T follicular helper cell (primary cell): ENCODE data around the gene NPB.
A peak's percentile ranks its signal among the peaks of the same experiment; 100 is the strongest.
"Not testable (repeated sequence)": the region's sequence is repeated elsewhere in the genome, so short reads cannot be mapped to it uniquely, and the experiment has no call there.

Experiments used
- DNase-seq: peaks from one replicate; pipeline ENCODE4 v3.0.0-alpha.2; 2020; ENCODE audit warnings: low read depth

The NPB gene

DNA sequence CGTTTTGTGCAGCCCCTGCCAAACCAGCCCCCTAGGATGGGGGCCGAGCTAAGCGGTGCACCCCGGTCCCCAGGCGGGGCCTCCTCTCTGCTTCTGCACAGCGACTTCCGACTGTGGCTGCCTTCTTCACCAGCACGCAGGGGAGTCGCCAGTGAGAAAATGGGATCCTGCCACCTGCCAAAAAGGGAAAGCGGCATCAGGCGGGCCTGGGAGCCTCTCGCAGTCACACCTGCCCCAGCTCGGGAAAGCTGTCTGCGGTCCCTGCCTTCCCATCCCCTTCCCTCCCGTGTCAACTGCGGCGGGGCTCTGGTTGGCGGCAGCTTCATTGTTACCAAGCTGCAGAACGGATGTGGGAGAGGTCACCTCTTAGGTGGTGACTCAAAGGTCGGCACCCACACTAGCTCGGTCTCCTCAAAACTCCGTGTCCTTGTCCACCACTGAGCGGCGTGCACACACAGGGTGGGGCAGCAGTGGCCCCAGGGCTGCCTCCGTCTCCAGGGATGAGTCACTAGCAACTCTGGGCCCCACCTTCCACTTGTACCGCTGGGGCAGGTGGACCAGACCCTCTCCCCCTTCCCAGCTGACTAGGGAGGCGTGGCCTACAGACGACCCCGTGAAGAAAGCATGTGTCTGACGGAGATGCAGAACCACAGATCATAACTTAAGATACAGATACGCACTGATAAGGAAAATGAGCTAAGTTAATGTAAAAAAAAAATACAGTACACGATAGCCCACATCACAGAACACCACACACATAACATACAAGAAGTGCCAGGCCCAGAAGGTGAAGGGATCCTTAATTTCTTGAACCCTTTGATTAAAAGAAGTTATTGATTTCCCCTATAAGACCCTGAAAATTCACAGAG lies 10.6 kb downstream of the NPB start:
- no peak for DNase-seq

DNA sequence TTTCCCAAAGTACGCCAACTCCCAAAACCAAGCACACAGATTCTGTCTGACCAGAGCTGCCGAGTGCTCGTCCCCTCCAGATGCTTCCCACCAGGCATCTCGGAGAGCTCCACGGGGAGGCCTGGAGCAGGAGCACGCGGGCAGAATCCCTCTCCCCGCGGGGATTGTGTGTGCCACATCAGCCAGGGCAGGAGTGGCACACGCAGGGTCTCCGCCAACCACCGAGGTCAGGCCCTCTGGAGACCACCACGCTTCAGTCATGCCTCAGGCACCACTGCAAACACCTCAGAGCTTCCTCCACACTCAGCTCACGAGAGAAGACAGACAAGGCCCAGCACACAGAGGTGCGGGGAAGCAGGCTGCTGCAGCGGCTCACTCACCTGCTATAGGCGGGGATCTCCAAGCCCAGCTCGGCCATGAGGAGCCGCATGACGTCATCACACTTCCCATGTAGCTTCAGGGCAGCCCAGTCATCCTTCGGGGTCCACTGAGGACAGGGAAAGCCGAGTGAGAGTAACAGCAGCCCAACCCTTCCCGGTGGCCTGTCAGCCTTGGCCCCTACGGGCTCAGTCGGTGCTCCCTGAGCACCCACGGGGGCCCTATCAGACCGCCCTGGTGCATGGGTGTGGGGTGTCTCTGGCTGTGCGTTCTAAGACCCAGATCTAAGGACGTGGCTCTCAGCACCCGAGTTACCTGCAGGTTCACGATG lies 11.5 kb downstream of the NPB start:
- no peak for DNase-seq

DNA sequence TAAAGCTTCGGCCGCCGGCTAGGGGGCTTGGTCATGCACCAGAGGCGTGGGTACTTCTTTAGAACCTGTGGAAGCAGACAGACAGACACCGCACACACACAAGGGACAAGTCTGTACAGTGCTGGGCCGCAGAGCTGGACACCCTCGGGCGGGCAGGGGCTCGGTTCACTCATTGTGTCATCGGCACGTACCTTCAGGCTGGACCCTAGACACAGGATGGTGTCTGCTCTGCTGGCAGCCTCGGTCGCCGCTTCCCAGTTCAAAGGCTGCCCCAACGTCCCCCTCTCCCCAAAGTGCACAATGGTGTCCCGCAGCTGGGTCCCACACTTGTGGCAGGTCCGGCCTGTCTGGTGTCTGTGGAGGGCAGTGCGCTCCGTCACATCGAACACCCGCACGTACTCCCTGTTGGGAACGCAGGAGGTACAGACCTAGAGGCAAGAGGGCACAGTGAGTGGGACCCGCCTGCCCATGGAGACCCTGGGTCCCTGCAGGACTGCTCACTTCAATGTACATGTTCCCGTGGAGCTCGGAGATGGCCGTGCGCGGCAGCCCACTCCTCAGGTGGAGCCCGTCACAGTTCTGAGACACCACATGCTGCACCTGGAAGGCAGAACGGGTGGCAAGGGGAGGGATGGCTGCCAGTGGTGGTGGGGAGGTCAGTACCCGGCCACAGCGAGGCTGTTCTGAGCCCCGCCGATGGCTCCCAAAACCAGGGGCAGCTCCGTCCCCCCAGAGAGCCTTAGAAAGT lies 12.2 kb downstream of the NPB start:
- no peak for DNase-seq

DNA sequence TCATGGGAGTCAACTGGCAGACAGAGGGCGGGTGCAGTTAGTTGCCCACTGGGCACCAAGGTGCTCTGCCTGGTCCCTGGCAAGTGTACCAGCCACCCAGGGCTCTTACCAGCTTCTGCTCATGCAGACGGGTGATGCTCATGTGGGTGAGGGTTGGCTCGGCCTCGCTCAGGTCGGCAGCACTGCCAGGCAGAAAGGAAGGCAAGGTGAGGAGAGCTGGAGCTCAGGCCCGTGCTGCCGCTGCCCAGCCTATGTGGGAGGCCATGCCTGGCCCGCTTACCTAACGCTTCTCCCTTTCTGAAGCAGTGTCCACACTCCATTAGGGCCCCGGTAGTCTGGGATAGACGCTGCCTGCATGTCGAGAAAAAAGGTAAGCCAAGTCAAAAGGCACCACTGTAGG lies 13.3 kb downstream of the NPB start:
- DNase-seq: no peak

DNA sequence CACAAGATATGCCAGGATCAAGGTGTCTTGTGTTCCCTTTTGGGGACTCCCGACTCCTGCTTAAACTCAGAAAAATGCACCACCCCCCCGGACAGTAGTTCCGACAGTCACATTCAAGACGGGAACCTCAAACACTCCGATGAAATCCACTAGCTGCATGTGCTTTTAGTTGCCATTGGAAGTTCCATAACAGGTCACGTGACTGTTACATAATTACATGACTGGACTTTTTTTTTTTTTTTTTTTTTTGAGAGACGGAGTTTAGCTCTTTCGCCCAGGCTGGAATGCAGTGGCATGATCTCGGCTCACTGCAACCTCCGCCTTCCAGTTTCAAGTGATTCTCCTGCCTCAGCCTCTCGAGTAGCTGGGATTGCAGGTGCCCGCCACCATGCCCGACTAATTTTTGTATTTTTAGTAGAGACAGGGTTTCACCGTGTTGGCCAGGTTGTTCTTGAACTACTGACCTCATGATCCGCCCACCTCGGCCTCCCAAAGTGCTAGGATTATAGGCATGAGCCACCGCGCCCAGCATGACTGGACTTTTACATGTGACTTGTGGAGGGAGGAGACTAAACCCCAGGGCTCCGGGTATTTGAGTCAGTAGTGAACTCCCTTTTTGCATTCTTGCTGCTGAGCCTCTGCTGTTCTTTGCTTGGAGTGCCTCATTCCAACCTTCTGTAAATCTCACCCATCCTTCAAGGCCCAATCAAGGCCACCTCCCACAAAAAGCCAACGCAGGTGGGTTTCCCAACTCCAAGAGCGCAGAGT lies 14.4 kb downstream of the NPB start:
- no peak for DNase-seq

DNA sequence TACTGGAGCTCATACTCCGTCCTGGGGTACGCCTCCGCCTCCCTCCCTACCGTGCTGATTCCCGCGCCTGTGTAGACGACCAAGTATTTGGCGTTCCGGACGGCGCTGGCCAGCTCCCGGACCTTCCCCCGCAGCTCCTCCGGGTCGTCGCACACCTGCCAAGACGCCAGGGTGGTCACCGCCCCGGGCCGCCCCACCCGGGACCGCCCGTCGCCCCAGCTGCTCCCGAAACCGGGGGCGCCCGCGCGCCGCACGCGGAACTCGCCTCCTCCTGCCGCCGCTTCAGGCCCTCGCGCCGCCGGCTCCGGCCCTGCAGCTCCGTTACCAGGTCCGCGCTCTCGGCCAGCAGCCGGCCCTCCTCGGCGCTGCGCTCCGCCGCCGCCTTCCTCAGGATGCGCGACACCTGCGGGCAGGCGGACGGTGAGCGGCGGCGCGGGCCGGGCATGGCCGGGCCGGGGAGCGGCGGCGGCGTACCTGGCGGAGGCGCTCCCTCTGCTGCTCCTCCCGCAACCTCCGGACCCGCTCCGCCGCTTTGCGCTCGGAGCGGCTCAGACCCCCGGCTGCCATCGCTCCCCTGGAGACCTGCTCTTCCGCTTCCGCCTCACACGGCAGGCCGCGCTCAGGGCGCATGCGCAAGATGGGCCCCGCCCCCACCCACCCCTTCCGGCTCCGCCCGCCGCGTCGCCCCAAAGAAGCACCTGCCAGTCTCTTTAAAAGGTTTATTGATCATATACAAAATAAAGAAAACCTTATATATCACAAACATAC lies 15.7 kb downstream of the NPB start, which contains the start of gene SIRT7:
SIRT7 (minus strand) TSS at position 612 of the 768 bp plus-strand sequence; CDS start at position 567, 45 bp downstream.
- peak; percentile 76 for DNase-seq

DNA sequence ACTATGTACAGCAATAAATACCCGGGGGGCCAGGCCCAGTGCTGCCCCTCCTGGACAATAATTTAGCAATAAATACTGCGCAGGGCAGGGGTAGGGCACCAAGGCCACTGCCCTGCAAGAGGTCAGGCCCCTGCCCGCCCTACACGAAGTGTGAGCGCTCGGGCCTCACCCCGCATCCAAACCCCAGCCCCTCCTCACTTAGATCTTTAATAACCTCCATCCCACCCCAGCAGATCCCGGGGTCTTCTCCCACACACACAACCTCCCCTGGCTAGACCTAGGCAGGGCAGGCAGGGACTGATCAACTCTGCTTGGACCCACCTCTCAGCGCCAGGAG lies 16.3 kb downstream of the NPB start:
- not testable (repeated sequence) for DNase-seq

DNA sequence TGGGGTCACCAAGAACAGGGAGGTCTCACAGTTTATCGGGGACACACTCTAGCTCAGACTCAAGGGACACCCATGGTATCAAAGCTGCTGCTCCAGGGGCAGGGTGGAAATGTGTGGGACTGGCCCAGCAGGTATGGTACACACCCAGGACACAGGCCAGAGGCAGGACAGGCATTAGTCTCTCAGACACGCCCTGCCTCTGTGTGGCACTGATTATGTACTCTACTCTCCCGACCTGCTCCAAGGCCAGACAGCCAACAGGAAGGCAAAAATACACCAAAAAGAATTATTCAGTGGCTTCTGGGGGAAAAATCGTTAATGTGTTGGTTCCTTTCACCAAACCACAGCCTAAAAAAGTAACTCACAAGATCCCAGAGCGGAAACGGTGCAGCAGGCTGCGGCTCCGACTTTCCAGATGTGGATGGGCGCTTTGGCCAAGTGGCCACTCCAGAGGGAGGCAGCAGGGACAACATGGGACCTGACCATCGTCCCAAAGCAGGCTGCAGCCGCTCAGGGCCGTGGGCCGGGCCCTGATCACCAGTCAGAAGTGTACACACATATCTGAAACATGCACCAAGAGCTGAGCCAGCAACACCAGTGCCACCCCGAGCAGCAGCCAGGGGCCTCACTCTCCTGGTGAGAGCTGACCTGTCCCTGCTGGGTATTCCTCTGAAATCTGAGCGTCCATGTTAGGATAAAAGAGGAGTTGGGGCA lies 17.0 kb downstream of the NPB start:
- no peak for DNase-seq

DNA sequence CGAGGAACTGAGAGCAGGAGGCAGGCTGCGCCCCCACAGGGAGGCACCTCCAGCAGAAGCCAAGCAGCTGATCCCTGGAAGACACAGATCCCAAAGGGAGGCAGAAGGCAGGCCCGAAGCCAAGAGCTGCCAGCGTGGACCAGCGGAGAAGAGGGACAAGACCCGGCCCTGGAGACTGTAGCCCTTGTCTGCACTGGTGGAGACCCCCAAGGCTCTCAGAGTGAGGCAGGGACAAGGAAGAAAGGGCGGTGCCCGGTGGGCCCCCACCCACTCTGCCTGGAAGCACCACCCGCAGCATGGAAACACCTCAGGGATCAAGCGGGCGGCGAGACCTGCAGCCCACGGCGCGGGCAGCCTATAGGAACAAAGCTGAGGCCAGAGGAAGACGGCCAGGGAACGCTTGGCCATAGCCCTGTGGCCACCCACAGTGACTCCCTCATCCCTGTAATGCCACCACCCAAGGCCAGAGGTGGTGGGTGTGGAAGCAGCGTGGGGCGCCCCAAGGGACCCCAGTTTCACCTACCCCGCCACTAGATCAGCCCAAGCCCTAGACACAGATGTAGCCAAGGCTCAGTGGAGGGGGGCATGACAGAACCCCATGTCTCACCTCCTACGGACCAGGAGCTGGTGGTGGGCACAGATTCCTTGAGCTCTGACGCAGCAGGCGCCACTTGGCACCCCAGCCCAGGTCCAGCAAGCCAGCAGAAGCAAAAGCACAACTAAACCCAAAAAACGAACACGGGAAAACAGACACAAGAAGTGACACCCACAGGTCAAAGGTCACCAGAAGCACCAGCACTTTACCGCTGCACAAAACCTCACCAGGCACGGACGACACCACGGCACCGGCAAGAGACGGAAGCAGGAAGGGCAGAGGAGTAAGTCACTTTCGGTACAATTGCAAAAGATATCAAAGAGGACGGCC lies 18.8 kb downstream of the NPB start:
- no peak for DNase-seq

DNA sequence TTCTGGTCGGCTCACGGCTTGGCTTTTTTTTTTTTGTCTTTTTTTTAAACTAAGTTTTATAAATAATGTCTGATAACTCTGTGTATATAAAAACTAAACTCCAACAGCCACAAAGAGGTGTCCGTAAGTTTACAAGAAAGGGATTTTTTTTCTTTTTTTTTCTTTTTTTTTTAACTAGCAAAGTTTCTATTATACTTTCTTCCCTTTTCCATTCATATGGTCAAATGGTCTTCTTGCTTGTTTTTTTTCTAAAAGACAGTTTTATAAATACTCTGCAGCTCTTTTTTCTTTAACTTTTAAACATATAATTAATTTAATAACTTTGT lies 19.5 kb downstream of the NPB start:
- no peak for DNase-seq

DNA sequence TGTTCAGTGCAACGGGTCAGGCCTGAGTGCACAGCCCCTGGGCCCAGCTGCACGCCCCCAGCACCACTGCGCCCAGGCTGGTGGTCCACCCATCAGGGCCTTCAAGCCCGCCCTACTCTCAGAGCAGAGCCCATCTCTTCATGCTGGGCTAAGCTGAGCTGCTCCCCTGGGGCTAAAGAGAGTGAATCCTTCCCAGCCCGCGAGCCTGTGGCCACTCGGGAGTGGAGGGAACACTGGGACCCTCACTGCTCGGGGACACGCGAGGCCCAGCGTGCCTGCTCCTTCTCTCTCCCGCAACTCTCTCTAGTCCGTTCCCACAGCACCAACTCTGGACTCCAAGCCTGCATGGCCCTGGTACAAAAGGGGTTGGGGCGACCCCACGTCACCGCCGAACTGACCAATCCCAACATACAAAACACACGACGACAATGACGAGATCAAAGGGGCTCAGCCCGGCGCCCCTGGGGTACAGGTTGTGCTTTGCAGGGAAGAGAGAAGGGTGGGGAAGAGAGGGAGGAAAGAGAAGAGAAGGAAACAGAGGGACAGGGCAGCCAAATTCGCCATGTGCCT lies 20.0 kb downstream of the NPB start:
- no peak for DNase-seq

DNA sequence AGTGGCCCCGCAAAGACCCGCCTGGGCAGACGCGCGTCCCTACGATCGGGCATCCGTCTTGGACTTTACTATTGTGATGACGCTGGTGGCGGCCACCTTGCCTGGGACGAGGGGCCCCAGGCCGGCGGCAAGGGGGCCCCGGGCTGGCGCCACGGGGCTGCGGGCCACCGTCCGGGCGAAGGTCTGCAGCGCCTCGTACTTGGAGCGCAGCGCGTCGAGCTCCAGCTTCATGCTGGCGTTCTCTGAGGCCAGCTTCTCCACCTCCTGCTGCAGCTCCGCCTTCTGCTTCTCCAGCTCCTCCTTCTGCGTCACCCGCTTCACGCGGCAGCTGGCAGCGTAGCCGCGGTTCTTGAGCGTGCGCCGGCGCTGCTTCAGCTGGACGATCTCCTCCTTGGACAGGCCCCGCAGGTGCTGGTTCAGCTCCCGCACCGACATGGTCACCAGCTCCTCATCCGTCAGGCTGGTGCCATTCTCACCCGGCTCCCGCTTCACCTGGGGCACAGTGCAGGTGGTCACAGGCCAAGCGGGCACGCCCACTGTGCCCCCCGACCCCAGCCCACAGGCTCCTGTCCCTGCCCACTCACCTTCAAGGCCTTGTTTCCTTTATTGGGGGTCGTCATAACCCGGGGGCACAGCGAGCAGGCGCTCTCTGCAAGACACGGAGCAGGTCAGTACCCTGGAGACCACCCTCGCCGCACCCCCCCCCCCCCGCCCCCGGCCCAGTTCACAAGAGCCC lies 20.7 kb downstream of the NPB start:
- DNase-seq: no peak

DNA sequence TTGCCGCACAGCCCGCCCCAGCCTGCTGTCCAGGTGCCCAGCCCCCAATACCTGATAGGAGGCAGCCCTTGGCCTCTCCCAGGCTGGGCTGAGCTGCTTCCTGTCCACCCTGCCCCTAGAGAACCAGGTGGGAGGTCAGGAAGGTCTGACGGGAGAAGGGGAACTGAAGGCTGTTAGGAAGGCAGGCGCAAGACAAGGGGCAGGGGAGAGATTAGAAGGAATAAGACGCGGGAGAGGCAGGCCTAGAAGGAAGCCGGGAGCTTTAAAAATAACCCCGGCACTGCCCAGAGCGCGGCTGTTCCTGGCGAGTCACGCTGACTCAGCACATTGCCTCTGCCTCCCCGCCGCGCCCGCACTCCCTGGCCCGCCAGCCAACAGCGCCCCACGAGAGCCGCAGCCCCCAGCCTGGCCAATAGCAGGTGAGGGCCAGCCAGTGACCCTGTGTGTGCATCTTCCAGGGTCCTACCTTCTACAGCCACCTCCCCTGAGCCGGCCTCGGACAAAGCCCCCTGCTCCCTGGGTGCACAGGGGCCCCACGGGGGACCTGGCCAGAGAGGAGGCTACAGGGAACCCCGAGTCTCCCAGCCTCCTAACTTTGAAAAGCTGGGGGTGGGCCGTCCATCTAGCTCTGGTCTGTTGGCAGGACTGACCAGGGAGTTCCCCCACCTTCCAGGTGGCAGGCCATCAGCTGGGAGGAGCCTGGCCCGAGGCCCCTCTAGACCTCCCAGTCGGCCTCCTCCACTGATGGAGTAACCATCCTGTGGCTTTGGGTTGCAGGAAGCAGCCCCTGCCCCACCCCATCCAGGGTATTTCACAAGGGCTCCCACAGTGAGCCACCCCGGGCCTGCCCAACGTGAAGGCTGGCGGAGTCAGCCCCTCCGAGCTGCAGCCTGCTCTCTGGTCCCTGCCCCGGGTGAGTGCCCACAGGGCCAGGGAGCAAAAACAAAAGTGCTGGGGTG lies 21.5 kb downstream of the NPB start:
- no peak for DNase-seq

DNA sequence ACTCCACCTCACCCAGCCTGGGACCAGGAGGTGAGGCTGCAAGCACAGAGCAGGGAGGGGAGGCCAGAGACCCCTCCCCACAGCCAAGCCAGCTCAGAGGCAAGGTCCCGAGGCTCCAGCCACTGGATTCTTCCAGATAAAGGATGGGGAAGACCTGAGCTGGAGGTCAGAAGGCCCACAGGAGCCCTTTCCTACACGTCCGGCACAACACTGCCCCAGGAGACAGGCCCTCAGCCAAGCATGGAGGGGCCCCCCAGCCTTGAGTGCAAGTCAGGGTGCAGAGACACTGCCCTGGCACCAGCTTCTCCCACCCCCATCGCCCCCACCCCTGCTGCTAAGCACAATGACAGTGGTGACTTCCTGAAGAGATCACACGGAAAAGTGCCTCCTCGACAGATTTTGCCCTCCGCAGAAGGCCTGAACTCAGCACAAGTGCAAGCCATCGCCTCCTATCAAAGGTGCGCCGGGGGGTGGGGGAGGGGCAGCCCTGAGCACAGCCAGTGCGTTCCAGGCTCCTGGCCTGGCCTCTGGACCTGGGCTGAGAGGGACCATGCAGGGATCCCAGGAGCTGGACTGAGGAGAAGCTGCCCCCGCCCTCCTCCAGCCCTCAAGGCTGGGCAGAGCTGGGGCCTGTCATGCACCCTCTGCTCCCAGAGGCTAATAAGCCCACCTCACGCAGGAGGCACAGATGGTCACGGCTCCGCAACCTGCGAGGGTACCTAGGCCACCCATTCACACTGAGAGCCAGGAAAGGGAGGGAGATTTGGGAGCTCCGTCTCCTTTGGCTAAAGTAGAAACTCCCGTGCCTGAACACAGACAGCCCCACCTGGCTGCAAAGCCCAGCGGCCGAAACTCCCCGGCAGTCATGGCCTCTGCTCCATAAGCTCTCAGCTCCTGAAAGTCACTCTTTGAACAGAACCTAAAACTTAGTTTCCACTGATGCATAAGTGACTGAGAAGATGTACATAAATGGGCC lies 22.8 kb downstream of the NPB start:
- DNase-seq: peak; percentile 22

DNA sequence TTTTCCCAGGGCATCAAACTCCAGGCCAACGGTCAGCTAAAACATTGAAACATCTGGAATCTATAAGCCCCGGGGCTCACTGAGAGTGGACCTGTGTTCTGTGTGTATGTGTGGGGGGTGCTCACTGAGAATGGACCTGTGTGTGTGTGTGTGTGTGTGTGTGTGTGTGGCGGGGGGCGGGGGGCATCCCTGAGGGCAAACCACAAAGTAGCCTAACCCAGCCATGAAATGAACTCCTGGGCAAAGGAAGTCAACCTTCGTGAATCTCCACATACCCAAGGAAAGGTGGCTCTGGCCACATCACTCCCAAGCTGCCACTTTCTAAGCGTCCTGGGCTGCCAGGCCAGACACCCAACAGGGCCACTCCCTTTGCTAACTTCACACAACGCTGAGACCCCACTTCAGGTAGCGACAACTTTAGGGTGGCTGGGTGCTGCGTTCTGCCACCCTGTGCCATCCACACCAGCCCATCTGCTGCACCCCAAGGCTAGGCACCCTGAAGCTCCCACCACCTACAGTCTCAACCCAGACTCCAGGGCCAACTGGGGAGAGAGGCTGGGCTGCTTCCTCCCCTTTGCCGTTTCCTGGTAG lies 23.9 kb downstream of the NPB start:
- DNase-seq: no peak
